Right lobe of liver (tissue), 6 donors: Measurements from ENCODE around the gene CD59. TPM values are rescaled to one million over a fixed set of nuclear protein-coding genes. Genes with fewer than 3 reads are reported as not detected.
A peak's percentile ranks its signal among the peaks of the same experiment; 100 is the strongest.

ENCODE experiments used
- ATAC-seq, 4 donors: fragments of 200-7000 bp; cut with Tn5 transposase; one replicate each; pipeline ENCODE4 v1.9.1; 2020; ENCODE audit warnings: mild to moderate bottlenecking in 4 of 4, moderate library complexity in 4 of 4
- DNase-seq, 3 donors: peaks; one replicate each; pipeline ENCODE4 v3.0.0-alpha.2; 2020
- H3K27ac ChIP-seq, 3 donors: fragments of 200-600 bp; one replicate each; pipeline ENCODE4 v1.8.0; 2022
- H3K27me3 ChIP-seq, 2 donors: fragments of 200-600 bp; one replicate each; pipeline ENCODE4 v1.8.0; 2022
- H3K36me3 ChIP-seq, 4 donors: fragments of 200-600 bp; sonication (generic) in 1 of 4; one replicate each; pipeline versions ENCODE4 v1.5.1 to v1.8.0; 2017 to 2022; ENCODE audit warnings: control low read depth in 1 of 4
- H3K4me1 ChIP-seq, 4 donors: fragments of 200-600 bp; sonication (generic) in 1 of 4; one replicate each; pipeline versions ENCODE4 v1.5.1 to v1.8.0; 2017 to 2022; ENCODE audit warnings: control low read depth in 1 of 4
- H3K4me3 ChIP-seq, 3 donors: fragments of 200-600 bp; one replicate each; pipeline ENCODE4 v1.8.0; 2022
- H3K9me3 ChIP-seq, 4 donors: fragments of 200-600 bp; sonication (generic) in 1 of 4; one replicate each; pipeline versions ENCODE4 v1.5.1 to v1.8.0; 2017 to 2022; ENCODE audit warnings: control low read depth in 1 of 4
- CTCF ChIP-seq, 4 donors: fragments of 200-600 bp in 3 of 4; fragments of 450-650 bp in 1 of 4; IDR thresholded peaks; one replicate each; pipeline versions ENCODE4 v1.5.1 to v1.8.0; 2016 to 2022; ENCODE audit warnings: antibody characterized with exemption in 4 of 4, mild to moderate bottlenecking in 2 of 4
- POLR2A ChIP-seq: fragments of 450-650 bp; IDR thresholded peaks from one replicate; pipeline ENCODE4 v1.6.1; 2017; ENCODE audit warnings: antibody characterized with exemption, mild to moderate bottlenecking
- WGBS: methylation state at CpG from one replicate; pipeline ENCODE4 v1.1.6; 2018; ENCODE audit warnings: low coverage, low lambda C conversion rate; ENCODE audit not compliant: insufficient coverage; ENCODE audit errors: missing lambda C conversion rate; 5-methylcytosine and 5-hydroxymethylcytosine counted together
- intact Hi-C, 2 donors: fragments of 100-400 bp; cut with DNase I; formaldehyde crosslinking; loops; one replicate each; pipeline versions ENCODE4 v1.11.2 to v1.14.1; 2022
- long read RNA-seq: library from polyadenylated mRNA; unstranded; transcript quantifications from one replicate; pipeline ENCODE4 v2.0.0, GENCODE V29; 2019
- total RNA-seq, 6 experiments: library from RNA; depleted of rRNA in 2 of 6; stranded (reverse); fragments of >200 nt in 2 of 6; fragmentation: NEBNext Ultra II Directional in 3 of 6; extraction: Animal tissue kit (Norgen Biotek cat#: 25700) in 3 of 6; gene quantifications; one replicate each; pipeline versions ENCODE4 v1.1.0 to v1.2.4, GENCODE V29; 2016 to 2023
- donor health status: DM: no; HTN: yes; CAD: no.
- donor health status: DM: no; HTN: no; CAD: no.
- donor health status: DM: no; HTN: no; CAD: no.
- donor health status: DM: no; HTN: yes; CAD: no.
- donor health status: DM: no; HTN: yes; CAD: no.

Gene CD59
- 100 to 1,000 TPM; 145 to 314 (median 197) TPM for total RNA-seq
- long read RNA-seq, full-length matches to known transcripts = 34 of 52 reads
- long read RNA-seq, partial matches to known transcripts = 6 of 52 reads
- long read RNA-seq, other reads (novel, unspliced or antisense) = 12 of 52 reads

- TF ChIP-seq POLR2A (peak; percentile 96), CTCF (IDR thresholded peaks at IDR 0.05) (no peak)
- Histone ChIP-seq H3K4me1 (peaks cover 0 to 31% (median 4%) of the 10 kb centered on the region in 4 donors), H3K27me3 (no peaks in the 10 kb centered on the region), H3K9me3 (no peaks in the 10 kb centered on the region), H3K27ac (peak within 1 kb of the TSS; percentile 93 to 99 (median 94)), H3K36me3 (peaks cover 0 to 1% (median 0%) of the 10 kb centered on the region in 4 donors), H3K4me3 (peak within 1 kb of the TSS; percentile 87 to 92 (median 90))
- peak; percentile 95 to 99 (median 96) for ATAC-seq
- DNase-seq = peak; percentile 99
- WGBS = 0% methylated on average over 12 of the region's 48 CpGs
- intact Hi-C loops = no loop called here
Observed at GRCh38 chr11:33736148-33736812, at the start of gene CD59. CD59 (minus strand) TSS chr11:33736423; CDS start chr11:33722445, 13,978 bp downstream.

GRCh38 chr11:33785609-33786008, 49.4 kb upstream of the CD59 start:
- Histone ChIP-seq H3K27ac (no peak overlapping the region), H3K27me3 (no peaks in the 10 kb centered on the region), H3K4me3 (no peak overlapping the region), H3K4me1 (no peaks in the 10 kb centered on the region), H3K9me3 (no peaks in the 10 kb centered on the region), H3K36me3 (no peaks in the 10 kb centered on the region)
- 70% methylated on average over 3 of the region's 3 CpGs for WGBS
- intact Hi-C loops = no loop called here
- DNase-seq = no peak
- TF ChIP-seq CTCF (IDR thresholded peaks at IDR 0.05) (no peak), POLR2A (no peak)
- ATAC-seq = no peak

GRCh38 chr11:33779849-33780528, 43.8 kb upstream of the CD59 start:
- DNase-seq = no peak
- 59% methylated on average over 6 of the region's 7 CpGs for WGBS
- Histone ChIP-seq H3K27me3 (no peaks in the 10 kb centered on the region), H3K36me3 (no peaks in the 10 kb centered on the region), H3K27ac (no peak overlapping the region), H3K4me3 (no peak overlapping the region), H3K9me3 (no peaks in the 10 kb centered on the region), H3K4me1 (no peaks in the 10 kb centered on the region)
- TF ChIP-seq POLR2A = no peak
- TF ChIP-seq CTCF (IDR thresholded peaks at IDR 0.05) = no peak
- intact Hi-C loops = no loop called here
- peak in 1 of 4 donors; percentile 42 for ATAC-seq

- Histone ChIP-seq H3K27me3 (no peaks in the 10 kb centered on the region), H3K9me3 (no peaks in the 10 kb centered on the region), H3K36me3 (no peaks in the 10 kb centered on the region), H3K27ac (no peak overlapping the region), H3K4me3 (no peak overlapping the region), H3K4me1 (no peaks in the 10 kb centered on the region)
- ATAC-seq = no peak
- 66% methylated on average over 5 of the region's 5 CpGs for WGBS
- DNase-seq = no peak
- intact Hi-C loops = no loop called here
- TF ChIP-seq POLR2A = no peak
- no peak for TF ChIP-seq CTCF (IDR thresholded peaks at IDR 0.05)
Observed at GRCh38 chr11:33778675-33779074, 42.5 kb upstream of the CD59 start.
